ENCODE results near the gene FILIP1L.

The FILIP1L gene

DNA sequence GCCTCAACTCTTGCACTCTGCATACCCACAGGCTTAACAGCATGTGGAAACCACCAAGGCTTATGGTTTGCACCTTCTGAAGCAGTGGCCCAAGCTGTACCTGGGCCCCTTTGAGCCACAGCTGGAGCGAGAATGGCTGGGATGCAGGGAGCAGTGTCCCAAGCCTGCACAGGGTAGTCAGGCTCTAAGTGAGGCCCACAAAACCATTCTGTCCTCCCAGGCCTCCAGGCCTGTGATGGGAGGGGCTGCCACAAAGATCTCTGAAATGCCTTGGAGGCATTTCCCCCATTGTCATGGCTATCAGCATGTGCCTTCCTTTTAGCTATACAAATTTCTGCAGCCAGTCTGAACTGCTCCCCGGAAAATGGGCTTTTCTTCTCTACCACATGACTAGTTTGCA is 309.1 kb downstream of the FILIP1L start:
- DNase-seq (ENCODE audit: insufficient read length, low spot score) (no peak), FAIRE-seq (no peak)
- TF ChIP-seq POLR2A (IDR thresholded peaks at IDR 0.05; ENCODE audit: low read depth, low read length) = no peak

DNA sequence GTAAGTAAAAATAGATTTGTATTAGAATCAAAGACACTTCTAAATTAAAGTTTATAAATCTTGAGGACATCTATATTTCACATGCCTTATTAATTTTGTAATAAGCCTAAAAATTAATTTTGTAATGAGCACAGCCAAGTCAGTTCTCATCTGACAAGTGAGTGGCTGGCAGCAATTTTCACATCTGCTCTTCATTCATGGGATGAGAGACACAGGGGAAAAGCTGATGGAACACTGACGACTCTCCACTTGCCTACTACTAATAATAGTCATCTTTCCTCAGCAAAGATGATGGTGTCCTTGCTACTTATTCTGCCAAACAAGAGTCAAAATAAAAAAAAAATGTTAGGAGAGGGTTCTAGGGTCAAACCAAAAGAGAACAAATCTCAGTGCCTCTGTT is 311.0 kb downstream of the FILIP1L start:
- TF ChIP-seq POLR2A (IDR thresholded peaks at IDR 0.05; ENCODE audit: low read depth, low read length) = no peak
- DNase-seq (ENCODE audit: insufficient read length, low spot score) = no peak
- no peak for FAIRE-seq

DNA sequence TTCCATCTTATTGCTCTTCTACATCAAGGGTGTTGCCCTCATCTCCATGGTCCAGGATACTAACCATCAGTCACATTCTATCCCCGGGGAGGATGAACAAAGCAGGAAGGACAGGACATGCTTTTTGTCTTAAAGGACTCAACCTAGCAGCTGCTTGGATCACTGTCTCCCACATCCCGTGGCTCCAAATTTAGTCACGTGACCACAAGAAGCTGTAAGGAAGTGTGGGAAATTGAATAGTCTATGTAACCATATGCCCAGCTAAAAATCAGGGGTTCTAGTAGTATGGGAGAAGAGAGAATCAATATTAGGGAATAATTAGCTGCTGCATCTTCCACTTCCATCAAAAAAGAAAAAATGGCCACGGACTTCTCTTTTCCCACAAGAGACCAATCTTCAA is 314.9 kb downstream of the FILIP1L start:
- DNase-seq (ENCODE audit: insufficient read length, low spot score) = no peak
- TF ChIP-seq POLR2A (IDR thresholded peaks at IDR 0.05; ENCODE audit: low read depth, low read length) = no peak
- no peak for FAIRE-seq

DNA sequence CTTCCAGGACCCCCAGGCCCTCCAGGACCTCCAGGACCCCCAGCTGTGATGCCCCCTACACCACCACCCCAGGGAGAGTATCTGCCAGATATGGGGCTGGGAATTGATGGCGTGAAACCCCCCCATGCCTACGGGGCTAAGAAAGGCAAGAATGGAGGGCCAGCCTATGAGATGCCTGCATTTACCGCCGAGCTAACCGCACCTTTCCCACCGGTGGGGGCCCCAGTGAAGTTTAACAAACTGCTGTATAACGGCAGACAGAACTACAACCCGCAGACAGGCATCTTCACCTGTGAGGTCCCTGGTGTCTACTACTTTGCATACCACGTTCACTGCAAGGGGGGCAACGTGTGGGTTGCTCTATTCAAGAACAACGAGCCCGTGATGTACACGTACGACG is 318.7 kb downstream of the FILIP1L start:
- TF ChIP-seq POLR2A (IDR thresholded peaks at IDR 0.05; ENCODE audit: low read depth, low read length) = no peak
- FAIRE-seq (no peak), DNase-seq (ENCODE audit: insufficient read length, low spot score) (no peak)

DNA sequence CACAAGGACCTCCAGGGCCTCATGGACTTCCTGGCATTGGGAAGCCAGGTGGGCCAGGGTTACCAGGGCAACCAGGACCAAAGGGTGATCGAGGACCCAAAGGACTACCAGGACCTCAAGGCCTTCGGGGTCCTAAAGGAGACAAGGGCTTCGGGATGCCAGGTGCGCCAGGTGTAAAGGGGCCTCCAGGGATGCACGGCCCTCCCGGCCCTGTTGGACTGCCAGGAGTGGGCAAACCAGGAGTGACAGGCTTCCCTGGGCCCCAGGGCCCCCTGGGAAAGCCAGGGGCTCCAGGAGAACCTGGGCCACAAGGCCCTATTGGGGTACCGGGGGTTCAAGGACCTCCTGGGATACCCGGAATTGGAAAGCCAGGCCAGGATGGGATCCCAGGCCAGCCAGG is 319.8 kb downstream of the FILIP1L start:
- FAIRE-seq = no peak

DNA sequence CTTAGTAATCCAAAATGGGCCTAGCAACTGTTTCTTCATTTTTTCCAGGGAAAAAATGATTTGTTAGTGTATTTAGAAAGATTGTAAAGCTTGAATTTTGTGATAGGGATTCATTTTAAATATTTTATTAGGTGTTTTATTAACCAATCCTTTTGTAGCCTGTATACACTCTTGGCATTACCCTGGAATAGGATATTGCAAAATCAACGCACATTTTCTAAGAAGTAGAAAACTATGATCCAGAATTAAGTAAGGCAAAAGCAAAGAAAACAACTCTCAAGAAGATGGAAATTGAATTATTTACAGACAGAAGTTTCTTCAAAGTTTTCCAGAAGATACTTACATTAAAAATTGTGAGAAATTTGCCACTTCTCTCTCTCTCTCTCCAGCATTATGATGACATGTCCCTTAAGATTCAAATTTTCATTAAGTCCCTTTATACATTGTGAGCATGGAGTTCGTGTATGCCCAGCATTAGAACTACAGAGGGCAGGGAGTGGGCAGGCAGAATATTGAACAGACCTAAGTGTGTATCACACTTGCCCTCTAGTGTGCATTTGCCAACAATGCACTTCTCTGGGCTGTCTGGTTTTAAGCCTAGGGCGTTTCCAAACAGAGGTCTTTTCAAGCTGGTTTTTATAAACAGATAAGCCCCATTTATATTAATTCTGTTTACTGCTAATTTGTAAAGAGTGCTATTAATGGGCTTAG is 325.1 kb downstream of the FILIP1L start:
- FAIRE-seq = peak; percentile 96
- peak; percentile 12 for DNase-seq (ENCODE audit: insufficient read length, low spot score)
- TF ChIP-seq POLR2A (IDR thresholded peaks at IDR 0.05; ENCODE audit: low read depth, low read length) = no peak

More for the DNA sequence above, 319.8 kb downstream of the FILIP1L start:
- TF ChIP-seq POLR2A (IDR thresholded peaks at IDR 0.05; ENCODE audit: low read depth, low read length) = no peak
- no peak for DNase-seq (ENCODE audit: insufficient read length, low spot score)

Measured in H54 (cell line).